GM12872 (cell line): ENCODE measurements around the gene RHOF.
A peak's percentile ranks its signal among the peaks of the same experiment; 100 is the strongest.

ENCODE experiments used
- CTCF ChIP-seq: IDR thresholded peaks from 3 replicates; pipeline ENCODE4 v1.5.1; 2011; ENCODE audit warnings: low read depth, mild to moderate bottlenecking, low read length, moderate library complexity; ENCODE audit not compliant: insufficient read depth

Gene RHOF

DNA sequence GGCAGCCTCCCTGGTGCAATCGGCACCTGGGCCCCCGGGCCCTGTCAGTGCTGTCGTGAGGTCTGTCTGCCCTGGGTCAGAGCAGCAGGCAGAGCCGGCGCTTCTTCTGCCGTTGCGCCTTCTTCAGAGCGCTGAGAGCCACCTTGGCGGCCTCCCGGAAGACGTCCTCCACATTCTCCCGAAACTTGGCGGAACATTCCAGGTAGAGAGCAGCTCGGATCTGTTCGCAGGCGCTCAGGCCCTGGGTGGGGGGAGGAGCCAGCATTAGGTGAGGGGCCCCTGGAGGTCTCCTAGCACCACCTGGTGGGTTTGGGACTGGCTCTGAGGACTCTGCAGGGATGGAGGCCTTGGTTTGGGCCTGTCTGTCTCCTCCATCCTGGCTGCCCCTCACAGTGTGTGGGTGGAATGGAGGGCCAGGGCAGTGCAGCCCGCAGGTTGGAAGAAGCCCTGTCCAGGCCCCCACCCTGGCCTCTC lies 14.0 kb downstream of the RHOF start:
- no peak for TF ChIP-seq CTCF

DNA sequence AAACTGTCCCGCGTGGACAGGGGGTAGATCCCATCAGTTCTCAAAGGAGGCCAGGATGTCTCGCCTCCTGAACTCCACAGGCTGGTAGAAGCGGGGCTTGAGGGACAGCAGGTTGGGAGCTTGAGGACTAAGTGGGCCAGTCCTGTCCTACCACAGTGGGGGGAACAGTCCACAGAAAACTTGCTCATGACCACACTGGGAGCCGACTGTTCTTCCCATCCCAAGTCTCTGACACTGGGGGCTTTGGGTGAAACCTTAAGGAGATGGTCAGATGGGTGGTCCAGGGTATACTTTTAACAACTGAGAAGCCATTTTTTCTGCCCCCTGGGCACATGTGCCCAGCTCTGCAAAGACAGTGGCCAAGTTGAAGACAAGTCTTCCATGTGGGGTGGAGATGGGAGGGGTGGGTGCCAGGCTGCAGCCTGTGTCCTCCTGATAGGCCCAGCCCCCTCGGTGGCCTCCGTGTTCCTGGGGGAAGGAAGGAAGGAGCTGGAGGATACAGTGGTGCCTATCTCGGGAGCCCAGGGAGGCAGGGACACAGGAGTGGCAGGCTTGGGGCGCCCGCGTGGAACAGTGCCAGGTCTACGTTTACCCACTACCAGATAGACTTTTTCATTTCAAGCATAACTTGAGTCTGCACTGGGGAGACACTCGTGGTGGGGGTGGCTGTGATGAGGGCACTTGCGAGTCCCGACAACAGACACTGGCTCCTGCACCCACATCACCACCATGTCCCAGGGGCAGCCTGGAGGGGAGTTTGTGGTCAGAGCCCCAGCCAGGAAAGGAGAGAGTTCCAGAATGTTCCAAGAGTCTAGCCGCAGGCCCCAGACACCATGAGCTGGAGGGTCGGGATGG lies 14.7 kb downstream of the RHOF start:
- no peak for TF ChIP-seq CTCF

- TF ChIP-seq CTCF, result peak; percentile 90
These were observed 17.0 kb downstream of the RHOF start for GRCh38 chr12:121776190-121777098.

DNA sequence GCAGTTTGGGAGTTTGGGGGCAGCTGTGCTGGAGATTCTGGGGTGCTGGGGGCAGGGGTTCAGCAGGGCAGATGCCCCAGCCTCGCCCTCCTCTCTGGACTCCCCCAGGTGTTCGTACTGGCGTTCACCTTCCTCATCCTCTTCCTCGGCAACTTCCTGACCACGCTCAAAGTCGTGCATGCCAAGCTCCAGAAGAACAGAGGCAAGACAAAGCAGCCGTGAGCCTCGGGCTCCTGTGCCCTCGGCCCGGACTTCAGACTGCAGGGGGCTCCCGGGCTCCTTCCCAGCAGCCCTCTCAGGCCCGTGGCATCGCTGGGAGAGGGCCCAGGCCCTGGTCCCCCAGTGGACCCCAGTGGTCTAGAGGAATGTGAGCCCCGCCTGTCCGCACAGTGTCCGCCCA lies 18.0 kb downstream of the RHOF start:
- TF ChIP-seq CTCF, result no peak

GRCh38 chr12:121774968-121775474 lies 18.5 kb downstream of the RHOF start:
- no peak for TF ChIP-seq CTCF

DNA sequence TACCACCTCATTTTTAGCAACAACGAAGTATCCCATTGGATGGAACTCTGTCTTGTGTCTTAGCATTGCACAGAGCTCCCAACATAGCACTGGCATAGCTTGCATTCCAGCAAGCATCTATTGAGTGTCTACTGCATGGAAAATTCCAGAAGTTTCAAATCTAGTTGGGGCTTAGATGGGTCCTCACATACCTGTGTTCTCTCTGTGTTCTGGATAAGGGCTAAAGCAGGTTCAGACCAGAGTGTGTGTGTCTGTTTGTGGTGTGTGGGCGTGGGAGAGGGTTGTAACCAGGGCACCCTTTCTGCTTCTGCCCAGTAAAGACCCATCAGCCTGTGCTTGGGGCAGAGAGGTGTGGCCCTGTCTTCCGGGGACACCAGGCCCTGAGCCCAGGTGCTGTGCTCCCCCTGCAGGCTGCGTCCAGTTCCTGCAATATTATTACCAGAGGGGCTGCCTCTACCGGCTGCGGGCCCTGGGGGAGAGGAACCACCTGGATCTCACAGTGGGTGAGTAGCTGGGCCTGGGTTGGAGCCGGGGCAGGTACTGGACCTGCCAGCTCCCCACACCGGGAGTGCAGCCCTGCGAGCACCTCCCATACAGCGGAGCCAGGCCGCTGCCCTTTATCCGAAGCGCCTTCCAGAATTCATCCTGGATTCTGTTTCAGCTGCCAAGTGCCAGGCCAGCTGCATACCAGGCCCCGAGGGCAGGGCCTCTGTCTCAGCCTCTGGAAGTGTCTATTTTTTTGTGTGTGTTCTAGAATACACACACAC lies 20.3 kb downstream of the RHOF start:
- TF ChIP-seq CTCF, result peak; percentile 92
